Colonic mucosa (tissue), 4 donors: ENCODE measurements around the gene SIGLEC5. TPM values are rescaled to one million over a fixed set of nuclear protein-coding genes. Genes with fewer than 3 reads are reported as not detected.

Experiments
- DNase-seq: peaks from one replicate; pipeline ENCODE4 v3.0.0-alpha.2; 2020
- H3K27ac ChIP-seq: fragments of 200-600 bp; one replicate; pipeline ENCODE4 v1.8.0; 2021
- H3K27me3 ChIP-seq: fragments of 200-600 bp; one replicate; pipeline ENCODE4 v1.8.0; 2021
- H3K36me3 ChIP-seq: fragments of 200-600 bp; one replicate; pipeline ENCODE4 v1.8.0; 2021
- H3K4me1 ChIP-seq: fragments of 200-600 bp; one replicate; pipeline ENCODE4 v1.8.0; 2021; ENCODE audit warnings: mild to moderate bottlenecking
- H3K4me3 ChIP-seq: fragments of 200-600 bp; one replicate; pipeline ENCODE4 v1.8.0; 2021
- H3K9ac ChIP-seq, 2 donors: one replicate each; pipeline ENCODE4 v1.7.0; 2013; ENCODE audit warnings: control low read depth in 2 of 2, low read depth in 2 of 2, low read length in 2 of 2
- H3K9me3 ChIP-seq: fragments of 200-600 bp; one replicate; pipeline ENCODE4 v1.8.0; 2021
- CTCF ChIP-seq: fragments of 200-600 bp; IDR thresholded peaks from one replicate; pipeline ENCODE4 v1.8.0; 2022; ENCODE audit warnings: antibody characterized with exemption, mild to moderate bottlenecking
- intact Hi-C: fragments of 100-400 bp; cut with DNase I; formaldehyde crosslinking; loops from one replicate; pipeline ENCODE4 v1.14.1; 2022
- total RNA-seq, 2 donors: library from RNA; stranded (reverse); fragmentation: NEBNext Ultra II Directional in 1 of 2; extraction: Animal tissue kit (Norgen Biotek cat#: 25700) in 1 of 2; gene quantifications; one replicate each; pipeline ENCODE4 v1.2.1, GENCODE V29; 2021
- donor health status: healthy.
- donor health status: DM: no; HTN: no; CAD: no.
- donor health status: DM: no; HTN: no; CAD: no.

The SIGLEC5 gene
- total RNA-seq, 2 donors from 2014 or later, result not detected

DNA sequence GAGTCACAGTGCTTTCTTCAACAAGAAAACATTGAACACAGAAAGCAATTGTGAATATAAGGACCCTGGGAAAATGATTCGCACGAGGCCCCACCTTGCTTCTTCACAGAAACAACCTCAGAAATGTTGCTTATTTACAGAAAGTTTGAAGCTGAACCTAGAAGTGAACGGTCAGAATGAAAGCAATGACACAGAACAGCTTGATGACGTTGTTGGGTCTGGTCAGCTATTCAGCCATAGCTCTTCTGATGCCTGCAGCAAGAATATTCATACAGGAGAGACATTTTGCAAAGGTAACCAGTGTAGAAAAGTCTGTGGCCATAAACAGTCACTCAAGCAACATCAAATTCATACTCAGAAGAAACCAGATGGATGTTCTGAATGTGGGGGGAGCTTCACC, 43.4 kb downstream of the SIGLEC5 start:
- H3K4me1 ChIP-seq, result no peaks in the 10 kb centered on the region
- H3K9me3 ChIP-seq, result no peaks in the 10 kb centered on the region
- no peaks in the 10 kb centered on the region for H3K27me3 ChIP-seq
- no peak overlapping the region for H3K4me3 ChIP-seq
- DNase-seq, result no peak
- no peak overlapping the region for H3K27ac ChIP-seq
- H3K9ac ChIP-seq, result no peak overlapping the region
- intact Hi-C loops, result no loop called here
- H3K36me3 ChIP-seq, result peaks cover 15% of the 10 kb centered on the region
- TF ChIP-seq CTCF, result no peak

DNA sequence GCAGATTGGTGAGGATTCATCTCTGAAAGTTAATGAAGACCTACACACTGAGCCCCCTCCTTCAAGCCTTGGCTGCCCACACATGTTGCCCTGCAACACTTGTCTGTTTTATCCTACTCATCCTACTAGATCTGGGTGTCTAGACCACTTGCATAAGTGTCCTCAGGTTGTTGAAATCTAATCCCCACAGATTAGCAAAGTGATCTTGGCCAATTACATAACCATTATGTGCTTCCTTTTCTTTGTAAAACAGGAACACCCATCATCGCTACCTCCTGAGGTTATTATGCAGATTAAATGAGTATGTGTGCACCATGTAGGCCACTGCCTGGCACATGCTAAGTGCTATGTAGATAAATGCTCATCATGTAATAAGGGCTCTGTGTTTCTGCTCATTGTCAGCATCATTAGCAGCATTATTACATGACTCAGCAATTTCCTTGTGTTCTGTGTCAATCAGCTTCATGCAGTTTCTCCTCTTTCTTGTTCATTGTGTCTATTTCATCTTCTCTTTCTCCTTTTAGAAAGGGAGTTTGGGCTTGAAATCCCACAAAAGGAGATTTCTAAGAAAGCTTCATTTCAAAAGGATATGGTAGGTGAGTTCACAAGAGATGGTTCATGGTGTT, 44.0 kb downstream of the SIGLEC5 start:
- no peaks in the 10 kb centered on the region for H3K27me3 ChIP-seq
- no peak for DNase-seq
- TF ChIP-seq CTCF, result no peak
- no peaks in the 10 kb centered on the region for H3K4me1 ChIP-seq
- intact Hi-C loops, result no loop called here
- H3K9me3 ChIP-seq, result no peaks in the 10 kb centered on the region
- H3K27ac ChIP-seq, result no peak overlapping the region
- no peak overlapping the region for H3K9ac ChIP-seq
- H3K36me3 ChIP-seq, result peaks cover 15% of the 10 kb centered on the region
- no peak overlapping the region for H3K4me3 ChIP-seq

DNA sequence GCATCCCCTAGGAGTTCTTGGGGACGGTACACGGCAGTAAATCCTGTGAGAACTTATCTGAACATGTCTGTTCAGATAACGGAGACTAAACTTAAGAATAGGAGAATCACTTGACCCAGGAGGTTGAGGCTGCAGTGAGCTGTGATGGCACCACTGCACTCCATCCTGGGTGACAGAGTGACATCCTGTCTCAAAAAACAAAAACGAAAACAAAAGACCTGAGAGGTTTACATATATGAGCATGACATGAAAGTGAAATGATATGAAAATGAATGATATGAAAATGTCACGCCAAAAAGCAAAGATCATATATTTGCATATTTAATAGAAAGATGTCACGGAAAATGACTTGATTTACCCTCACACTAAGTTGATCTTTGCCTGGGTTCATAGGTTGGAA, 53.4 kb downstream of the SIGLEC5 start:
- intact Hi-C loops, result no loop called here
- peaks cover 6% of the 10 kb centered on the region for H3K4me1 ChIP-seq
- no peak for TF ChIP-seq CTCF
- no peak for DNase-seq
- no peak overlapping the region for H3K27ac ChIP-seq
- H3K36me3 ChIP-seq, result no peaks in the 10 kb centered on the region
- H3K9ac ChIP-seq, result no peak overlapping the region
- H3K4me3 ChIP-seq, result no peak overlapping the region
- H3K9me3 ChIP-seq, result no peaks in the 10 kb centered on the region
- no peaks in the 10 kb centered on the region for H3K27me3 ChIP-seq

DNA sequence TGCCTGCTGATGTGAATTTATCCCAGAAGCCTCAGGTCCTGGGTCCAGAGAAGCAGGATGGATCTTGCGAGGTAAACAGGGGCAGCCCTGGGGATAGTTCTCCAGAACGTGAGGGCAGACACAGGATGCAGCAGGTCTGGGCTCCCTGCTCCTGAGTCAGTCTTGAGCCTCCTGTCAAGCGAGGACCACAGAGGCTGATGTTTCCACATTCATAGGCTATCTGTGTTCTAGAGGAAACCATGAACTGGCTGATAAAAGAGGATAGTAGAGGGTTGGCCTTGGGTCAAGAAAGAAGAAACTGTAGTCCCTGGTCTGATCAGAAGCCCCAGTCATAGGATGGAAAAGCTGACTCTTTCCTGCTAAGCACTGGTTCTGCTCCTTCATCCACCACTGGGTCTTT, 56.9 kb downstream of the SIGLEC5 start:
- DNase-seq, result no peak
- H3K4me3 ChIP-seq, result no peak overlapping the region
- intact Hi-C loops, result no loop called here
- no peaks in the 10 kb centered on the region for H3K27me3 ChIP-seq
- TF ChIP-seq CTCF, result no peak
- no peaks in the 10 kb centered on the region for H3K9me3 ChIP-seq
- no peak overlapping the region for H3K27ac ChIP-seq
- H3K9ac ChIP-seq, result no peak overlapping the region
- H3K36me3 ChIP-seq, result no peaks in the 10 kb centered on the region
- H3K4me1 ChIP-seq, result peaks cover 9% of the 10 kb centered on the region

DNA sequence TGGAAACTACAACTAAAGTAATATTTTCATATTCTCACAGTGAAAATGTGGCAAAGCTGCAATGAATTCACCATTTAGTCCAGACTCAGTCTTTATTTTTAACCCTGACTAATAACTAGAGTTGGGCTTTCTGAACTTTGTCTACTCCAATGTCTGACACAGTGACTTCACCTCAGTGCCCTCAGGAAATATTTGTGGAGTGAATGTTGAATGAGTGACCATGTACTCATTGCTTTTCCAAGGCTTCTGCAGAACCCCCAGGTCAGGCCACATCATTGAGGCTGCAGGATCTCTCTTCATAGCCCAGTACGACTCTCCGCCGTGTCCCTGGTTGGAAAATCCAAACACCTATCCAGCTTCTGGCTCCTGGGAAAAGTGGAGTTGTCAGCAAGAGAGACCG, 57.3 kb downstream of the SIGLEC5 start:
- H3K27ac ChIP-seq, result no peak overlapping the region
- no peaks in the 10 kb centered on the region for H3K9me3 ChIP-seq
- H3K4me3 ChIP-seq, result no peak overlapping the region
- no peaks in the 10 kb centered on the region for H3K27me3 ChIP-seq
- TF ChIP-seq CTCF, result no peak
- H3K9ac ChIP-seq, result no peak overlapping the region
- H3K36me3 ChIP-seq, result no peaks in the 10 kb centered on the region
- intact Hi-C loops, result no loop called here
- peaks cover 9% of the 10 kb centered on the region for H3K4me1 ChIP-seq
- DNase-seq, result no peak
